HG03103 (cell line): Measurements from ENCODE around the gene KIF16B.
"Not testable (repeated sequence)": the region's sequence is repeated elsewhere in the genome, so short reads cannot be mapped to it uniquely, and the experiment has no call there.

Experiments used
- ATAC-seq: cut with Tn5 transposase; IDR thresholded peaks from one replicate; pipeline ENCODE4 v1.9.1; 2021; ENCODE audit warnings: low read depth; ENCODE audit not compliant: unreplicated experiment

KIF16B gene

DNA sequence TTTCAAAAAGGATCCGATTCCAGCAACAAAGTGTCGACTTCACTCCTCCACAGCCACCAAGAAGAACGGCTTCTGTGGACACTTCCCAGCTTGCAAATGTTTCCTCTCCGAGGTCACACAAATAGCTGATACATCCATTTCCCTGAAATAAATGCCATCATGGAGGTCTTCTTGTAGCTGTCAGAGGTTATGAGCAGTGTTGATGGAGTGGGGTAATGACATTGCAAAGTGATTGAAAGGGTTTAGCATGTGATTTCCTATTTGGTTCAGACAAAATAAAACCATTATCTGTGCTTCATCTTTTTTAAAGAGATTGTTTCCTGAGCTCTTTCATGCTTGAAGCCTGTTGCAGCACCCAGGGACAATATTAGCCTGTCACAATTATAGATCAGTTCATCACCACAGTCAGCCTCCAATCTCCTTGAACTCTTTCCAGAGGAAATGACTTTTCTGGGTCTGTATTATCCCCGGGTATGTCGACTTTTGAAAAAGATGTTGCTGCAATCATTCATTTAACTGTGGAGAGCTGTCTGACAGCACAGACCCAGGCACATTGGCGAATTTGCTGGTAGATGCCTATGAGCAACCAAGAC lies 16.9 kb upstream of the KIF16B start:
- ATAC-seq: no peak

DNA sequence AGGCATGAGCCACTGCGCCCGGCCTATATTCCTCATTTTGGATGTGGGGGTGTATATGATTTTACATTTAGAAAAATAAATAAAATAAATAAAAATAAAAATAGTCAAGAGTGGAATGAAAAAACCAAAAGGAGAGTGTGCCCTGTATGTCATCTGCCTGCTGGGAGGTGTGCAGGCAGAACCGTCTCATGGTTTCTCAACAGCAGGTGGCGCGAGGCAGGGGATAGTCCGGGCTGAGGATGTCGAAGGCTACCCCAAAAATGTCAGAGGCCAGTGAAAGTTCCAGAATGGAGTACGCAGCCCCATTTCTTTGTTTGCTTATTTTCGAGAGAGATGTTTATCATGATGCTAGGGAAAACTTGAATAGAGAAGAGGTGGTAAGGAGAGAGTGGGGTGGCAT lies 16.4 kb upstream of the KIF16B start:
- ATAC-seq: no peak

DNA sequence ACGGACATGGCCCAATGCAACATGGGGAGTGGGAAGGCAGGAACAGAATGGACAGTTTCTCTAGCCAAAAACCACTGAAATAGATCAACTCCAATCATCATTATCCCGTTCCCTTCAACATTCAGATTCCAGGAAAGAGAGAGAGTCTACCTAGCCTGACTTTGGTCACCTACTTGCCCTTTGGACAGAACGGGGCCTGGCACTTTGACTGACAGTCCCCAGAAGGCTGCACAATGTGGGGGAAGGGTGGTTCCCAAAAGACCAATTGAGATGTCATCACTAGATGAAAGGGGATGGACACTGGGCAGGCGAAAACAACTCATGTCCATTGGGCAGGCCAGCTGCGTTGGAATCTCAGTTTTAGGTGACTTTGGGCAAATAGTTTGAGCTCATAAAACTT lies 15.0 kb upstream of the KIF16B start:
- ATAC-seq: no peak

DNA sequence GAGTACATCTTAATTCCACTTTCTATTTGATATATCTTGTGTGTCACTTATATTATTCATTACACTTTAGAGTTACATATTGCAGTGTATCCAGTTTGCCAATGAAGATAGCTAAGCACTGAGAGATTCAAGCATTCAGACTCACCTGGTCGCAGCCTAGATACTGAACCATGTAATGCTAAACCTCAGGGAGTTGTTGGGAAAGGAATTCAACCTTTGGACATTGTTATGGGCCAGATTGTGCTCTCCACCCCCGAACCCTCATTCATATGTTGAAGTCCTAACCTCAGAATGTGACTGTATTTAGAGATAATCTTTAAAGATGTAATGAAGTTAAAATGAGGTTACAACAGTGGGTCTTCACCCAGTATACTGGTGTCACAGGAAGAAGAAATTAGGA lies 13.8 kb upstream of the KIF16B start:
- ATAC-seq: no peak

DNA sequence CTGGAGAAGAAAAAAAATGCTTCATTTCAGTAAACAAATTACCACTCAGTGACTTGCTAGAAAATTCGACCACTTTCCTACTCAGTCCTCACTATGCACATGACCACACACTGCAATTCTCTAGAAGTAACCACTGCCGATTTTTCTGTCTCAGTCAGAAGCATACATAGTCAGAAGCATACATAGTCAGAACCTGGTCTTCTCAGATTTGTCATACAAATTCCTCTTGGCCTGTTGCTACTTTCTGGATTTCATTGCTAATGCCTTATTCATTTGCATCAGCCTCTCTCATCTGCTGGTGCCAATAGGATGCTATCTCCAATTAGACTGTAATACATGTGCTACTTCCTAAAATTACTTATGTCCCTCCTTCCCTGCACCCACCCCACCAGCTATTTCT lies 10.2 kb upstream of the KIF16B start:
- no peak for ATAC-seq

DNA sequence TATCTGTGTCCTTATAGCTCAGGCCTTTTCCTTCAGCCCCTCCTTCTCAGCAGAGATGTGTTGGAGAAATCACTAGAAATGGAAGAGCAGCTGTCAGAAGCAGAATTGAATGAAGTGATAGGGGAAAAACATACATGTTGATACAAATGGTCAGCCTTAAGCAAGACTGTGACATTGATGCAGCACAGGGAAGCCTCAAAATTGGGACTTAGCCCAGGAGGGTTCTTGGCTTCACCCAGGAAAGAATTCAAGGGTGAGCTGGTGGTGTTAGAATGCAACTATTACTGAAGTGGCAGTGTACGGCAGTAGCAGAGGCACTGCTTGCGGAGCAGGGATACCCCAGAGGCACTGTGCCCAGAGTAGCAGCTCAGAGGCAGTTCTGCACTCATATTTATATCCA lies 8.0 kb upstream of the KIF16B start:
- ATAC-seq: no peak

DNA sequence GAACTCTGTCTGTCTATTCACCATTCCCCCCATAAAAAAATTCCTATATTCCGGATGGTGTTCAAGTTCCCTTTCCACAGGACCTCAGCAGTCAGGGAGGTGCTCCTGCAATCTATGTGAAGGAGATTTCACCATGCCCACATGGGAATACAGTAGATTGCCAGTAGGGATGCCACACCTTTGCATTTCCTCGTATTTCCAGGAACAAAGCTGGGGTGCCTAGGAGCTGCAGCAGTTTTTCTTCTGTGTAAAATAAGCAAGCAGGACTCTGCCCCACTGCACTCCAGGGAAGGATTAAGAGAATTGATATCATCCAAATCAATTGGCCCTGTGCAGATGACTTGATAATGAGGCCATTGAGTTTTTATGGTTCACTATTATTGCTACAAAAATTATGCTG lies 7.4 kb upstream of the KIF16B start:
- ATAC-seq: no peak

DNA sequence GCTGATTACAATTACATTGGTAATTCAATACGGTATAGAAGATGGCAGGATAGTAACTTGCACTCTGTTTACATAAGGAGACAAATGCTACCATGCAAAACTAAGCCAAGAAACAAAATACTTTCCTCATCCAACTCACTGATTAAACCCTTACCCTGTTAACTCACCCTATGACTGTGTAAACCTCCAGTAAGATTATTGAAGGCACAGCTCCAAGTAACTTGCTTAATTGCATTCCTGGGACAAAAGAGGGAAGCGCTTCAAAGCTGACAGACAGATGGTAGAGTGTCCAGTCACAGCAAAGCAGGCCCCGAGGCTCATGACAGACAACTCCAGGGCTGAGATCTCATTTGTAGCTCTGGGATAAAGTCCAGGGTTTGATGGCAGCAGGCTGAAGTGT lies 6.9 kb upstream of the KIF16B start:
- ATAC-seq: no peak

DNA sequence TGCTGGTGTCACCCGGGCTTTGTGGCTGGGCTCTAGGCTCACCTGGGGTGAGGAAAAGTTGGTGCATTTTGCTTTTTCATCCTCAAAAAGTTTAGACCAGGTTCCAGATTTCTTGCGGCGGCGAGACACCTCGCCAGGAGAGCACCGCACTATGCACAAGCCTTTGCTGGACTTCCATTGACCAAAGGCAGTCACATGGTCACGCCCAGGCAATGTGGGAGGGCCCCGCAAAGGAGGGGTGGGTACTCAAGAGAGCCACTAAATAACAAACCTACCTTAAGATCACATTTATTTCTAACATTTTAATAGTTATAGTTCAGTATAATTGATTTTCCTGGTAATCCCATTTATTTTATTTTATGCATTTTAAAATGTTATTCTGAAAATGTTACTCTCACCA lies 3.0 kb upstream of the KIF16B start:
- no peak for ATAC-seq

DNA sequence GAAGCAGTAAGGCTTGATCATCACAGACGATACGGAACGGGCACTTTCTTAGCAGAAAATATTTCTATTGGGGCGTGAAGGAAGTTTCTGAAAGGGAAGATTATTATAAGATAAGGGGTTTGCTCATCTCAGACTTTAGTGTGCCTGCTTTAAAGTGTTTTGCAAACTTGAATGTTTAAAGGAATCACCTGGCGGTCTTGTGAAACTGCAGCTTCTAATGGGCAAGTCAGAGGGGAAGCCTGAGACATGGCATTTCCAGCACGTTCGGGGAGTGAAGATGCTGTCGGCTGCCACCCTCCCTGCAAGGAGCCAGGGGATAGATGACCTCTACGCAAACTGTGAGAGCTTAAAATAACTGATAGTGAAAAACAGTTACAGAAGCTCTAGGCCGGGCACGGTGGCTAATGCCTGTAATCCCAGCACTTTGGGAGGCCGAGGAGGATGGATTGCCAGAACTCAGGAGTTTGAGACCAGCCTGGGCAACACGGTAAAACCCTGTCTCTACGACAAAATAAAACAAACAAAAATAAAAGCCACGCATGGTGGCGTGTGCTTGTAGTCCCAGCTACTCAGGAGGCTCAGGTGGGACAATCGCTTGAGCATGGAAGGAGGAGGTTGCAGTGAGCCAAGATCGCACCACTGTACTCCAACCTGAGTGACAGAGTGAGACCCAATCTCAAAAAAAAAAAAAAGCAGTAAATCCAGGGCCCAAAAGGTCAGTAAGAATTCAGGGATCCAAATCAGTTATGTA lies 2.3 kb upstream of the KIF16B start:
- ATAC-seq: no peak

DNA sequence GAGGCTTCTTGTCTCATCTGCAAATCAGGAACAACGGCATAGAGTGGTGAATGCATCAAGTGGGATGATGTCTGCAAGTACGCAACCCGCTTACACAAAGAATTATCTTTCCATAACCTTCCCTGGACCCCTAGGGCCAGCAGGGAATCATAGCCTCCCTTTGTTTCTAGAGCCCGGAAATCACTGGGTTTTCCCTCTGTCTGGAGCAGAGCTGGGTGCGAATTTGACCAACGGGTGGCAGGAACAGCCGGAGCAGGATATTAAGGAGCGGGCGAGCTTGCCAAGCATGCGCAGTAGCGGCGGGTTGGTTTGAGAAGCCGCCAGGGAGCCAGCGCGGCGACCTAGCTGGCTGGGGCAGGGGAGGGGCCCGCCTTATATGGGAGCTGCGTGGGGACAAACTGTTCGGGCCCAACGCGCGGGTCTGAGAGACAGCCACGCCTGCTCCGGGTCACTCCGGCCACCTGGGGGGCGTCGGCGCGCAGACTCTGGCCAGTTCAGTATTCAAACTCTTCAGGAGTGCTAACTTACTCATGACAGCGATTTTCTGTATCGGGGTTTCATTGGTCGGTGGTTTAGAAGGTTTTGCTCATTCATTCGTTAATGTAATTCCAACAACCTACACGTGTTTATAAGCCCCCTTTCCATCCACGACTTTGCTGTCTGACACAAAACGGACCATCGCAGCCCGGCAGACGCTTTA lies 1.6 kb upstream of the KIF16B start:
- peak; percentile 68 for ATAC-seq

DNA sequence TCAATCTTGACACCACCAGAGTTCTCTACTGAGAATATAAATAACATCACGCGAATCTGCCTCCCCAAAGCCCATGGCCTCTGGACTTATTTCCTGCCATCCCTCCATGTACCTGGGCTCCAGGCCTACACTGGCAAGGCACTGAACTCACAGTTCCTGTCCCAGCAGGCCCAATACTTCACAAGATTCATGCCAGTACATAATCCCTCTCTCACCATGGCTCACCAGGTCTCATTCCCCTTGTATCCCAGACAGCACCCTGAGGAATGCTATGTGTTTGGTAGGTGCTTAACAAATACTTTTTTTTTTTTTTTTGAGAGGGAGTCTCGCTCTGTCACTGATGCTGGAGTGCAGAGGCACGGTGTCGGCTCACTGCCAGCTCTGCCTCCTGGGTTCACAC lies 1.9 kb downstream of the KIF16B start:
- no peak for ATAC-seq

DNA sequence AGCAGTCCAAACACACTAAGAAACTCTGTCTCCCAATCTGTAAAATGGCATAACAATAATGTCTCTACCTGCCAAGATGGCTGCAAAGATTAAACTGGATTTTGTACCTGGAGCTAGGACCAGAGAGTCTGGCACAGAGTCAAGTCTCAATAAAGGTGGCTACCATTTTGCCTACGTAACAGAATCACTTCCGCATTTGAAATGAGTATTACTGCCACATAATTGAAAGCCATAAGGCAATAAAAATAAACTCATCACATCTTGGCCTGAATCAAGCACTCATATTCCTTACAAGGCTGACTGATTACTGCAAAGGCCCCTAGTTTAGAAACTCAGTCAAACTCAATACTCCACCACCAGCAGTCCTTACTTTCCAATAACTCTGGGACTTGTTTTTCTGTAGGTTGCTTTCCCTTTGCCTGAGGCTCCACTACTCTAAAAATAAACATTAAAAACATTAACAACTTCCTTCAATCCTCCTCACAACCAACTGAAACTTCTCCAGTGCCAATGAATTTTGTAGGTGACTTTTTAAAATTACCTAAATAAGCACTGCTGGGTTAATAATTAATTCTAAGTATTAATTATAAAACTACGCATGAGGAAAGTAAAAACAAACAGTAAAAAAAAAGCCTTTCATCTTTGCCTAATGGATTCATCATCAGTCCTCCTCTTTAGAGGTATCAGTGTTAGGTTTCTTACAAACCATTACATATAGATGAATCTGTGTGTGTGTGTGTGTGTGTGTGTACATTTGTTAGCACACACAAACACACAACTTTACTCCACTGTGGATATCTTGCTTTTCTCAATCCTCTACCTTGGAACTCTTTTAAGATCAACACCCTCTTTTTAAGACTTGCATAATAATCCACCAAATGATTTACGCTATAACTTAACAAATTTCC lies 3.7 kb downstream of the KIF16B start:
- no peak for ATAC-seq

DNA sequence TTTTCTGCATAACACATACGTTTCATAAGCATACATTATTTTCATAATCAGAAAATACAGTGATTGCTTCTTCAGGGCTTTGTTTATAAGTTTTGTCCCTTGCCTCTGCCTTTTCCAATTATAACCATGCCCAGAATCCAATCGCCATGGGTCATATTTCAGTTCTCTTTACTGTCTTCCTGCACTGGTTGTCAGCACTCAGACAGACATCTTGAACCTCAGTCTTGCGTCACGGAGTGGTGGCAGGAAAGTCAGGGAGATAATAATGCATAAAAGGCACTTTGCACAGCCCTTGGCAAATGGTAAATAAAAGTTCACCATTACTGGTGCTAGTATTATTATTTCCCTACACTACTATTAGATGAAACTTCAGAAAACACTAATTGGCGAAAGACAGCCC lies 7.2 kb downstream of the KIF16B start:
- ATAC-seq: no peak

DNA sequence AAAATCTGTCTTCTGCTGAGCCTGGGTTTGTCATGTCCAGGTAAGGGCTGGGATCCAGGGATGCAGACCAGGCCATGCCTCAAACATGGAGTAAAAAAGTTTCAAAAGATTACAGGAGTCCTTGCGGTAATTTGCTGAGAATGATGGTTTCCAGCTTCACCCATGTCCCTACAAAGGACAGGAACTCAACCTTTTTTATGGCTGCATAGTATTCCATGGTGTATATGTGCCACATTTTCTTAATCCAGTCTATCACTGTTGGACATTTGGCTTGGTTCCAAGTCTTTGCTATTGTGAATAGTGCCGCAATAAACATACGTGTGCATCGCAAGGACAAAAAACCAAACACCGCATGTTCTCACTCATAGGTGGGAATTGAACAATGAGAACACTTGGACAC lies 9.2 kb downstream of the KIF16B start:
- not testable (repeated sequence) for ATAC-seq

DNA sequence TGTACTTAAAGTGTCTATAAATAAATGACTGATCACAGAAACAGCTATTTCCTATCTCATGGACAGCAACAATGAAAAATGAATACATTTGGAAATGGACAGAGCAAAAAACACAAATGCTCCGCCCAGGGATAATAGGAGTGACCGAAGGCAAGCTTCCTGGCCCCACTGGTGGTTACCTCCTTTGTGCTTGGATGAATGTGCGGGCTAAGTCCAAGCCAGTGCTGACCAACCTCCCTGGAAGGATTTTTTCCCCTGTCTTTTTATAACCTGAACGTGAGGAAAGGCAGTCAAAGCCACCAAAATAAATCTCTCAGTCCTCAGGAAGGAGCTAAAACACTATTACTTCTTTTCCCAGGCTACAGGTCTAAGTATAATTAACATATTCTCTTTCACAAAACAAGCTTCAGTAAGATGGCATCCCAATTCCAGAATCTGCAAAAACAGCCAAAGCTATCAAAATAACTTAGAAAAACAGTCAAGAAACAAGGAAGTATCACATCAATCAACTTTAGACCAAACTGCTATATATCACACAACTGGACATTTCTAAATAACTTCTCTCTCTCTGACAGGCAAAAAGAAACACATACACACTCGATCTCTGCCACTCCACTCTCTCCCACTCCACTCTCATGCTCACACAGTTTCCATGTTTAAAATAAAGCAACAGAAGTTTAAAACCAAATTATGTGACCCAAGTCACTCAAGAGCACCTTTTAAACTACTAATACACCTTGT lies 10.0 kb downstream of the KIF16B start:
- no peak for ATAC-seq

DNA sequence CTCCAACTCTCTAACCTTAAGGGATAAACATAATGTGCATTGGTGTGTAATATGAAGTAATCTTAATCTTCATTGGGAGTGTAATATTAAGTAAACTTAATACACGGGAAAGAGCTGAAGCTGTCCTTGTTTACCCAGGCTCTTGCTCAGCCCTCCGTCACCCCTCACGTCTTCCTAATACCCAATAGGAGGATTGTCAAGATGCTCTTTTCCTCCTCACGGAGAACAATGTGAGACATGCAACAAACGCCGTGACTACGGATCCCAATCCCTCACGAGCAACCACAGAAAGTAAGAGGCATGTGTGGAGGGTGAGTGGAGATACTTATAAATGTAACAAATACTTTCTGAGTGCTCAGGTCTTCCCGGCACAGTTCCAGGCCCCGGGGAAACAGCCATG lies 11.0 kb downstream of the KIF16B start:
- ATAC-seq: no peak

DNA sequence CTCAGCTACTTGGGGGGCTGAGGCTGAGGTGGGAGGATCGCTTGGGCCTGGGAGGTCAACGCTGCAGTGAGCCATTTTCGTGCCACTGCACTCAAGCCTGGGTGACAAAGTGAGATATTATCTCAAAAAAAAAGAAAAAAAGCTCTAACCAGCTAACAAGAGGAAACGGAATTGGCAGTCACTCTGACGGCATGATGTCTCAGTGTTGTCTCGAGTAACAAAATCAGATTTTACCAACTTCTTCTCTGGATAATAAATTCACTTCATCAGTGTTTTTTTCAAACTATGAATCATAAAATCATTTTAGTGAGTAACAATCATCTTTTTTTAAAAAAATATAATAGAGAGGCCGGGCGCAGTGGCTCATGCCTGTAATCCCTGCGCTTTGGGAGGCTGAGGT lies 12.6 kb downstream of the KIF16B start:
- ATAC-seq: no peak

DNA sequence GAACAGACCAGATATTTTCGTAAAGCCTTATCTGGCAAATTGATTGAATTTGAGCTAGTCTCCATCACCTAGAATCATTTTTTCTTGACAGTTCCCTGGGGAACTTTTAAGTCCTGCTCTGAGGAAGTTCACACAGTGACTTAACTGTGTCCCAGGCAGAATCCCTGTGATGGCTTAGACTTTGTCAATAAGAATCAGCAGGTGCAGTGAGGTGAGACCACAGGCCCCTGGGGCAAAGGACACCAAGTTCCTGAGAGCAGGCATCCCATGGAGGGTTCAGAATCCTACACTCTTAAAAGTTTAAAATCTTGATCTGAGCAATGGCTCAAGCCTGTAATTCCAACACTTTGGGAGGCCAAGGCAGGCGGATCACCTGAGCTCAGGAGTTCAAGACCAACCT lies 13.0 kb downstream of the KIF16B start:
- no peak for ATAC-seq

DNA sequence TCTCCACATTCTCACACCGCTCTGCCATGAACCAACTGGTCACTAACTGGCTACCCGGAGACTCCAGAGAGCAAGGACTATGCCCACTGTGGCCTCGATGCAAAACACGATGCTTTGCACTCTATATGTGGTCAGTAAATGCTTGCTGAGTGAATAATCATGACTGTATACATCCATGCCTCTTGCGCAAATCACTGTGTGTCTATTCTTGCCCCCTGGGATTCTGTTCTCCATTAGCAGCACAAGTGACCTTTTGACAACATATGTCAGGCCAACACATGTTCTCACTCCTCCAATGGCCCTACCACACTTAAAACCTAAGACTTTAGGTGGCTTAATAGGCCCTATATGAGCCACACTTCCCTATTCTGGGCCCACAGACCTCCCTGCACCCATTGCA lies 16.9 kb downstream of the KIF16B start:
- ATAC-seq: no peak
